Measurements from ENCODE around the gene MARCHF10. TPM values are rescaled to one million over a fixed set of nuclear protein-coding genes. Genes with fewer than 3 reads are reported as not detected.
"Not testable (repeated sequence)": the region's sequence is repeated elsewhere in the genome, so short reads cannot be mapped to it uniquely, and the experiment has no call there.

Gene MARCHF10
- total RNA-seq, 4 donors from 2014 or later: under 0.01 to 0.41 (median 0.18) TPM; not detected in 1

DNA sequence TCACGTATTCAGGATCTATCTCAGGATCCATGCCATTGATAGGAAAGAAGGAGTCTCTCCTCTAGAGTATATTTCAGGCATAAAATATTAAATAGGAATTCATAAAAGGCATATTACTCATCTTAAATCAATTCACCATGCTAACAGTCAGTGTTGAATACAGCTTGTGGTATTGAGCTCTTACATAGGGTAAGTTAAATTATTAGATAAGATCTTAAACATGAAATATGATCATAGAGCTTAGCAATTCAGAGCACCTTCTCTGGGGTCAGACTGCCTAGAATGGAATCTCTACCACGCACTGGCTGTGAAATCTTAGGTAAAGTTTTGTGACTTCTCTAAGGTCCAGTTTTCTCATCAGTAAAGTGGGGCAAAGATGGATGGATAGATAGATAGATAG is 20.7 kb downstream of the MARCHF10 start:
- TF ChIP-seq POLR2A (IDR thresholded peaks at IDR 0.05) (no peak), CTCF (IDR thresholded peaks at IDR 0.05) (no peak)
- intact Hi-C loops (cut with DNase I; ENCODE audit: low total_unique reads): no loop called here
- no peaks in the 10 kb centered on the region for H3K4me1 ChIP-seq
- no peaks in the 10 kb centered on the region for H3K36me3 ChIP-seq
- no peak for DNase-seq
- no peaks in the 10 kb centered on the region for H3K27me3 ChIP-seq
- H3K27ac ChIP-seq: no peak overlapping the region
- H3K4me3 ChIP-seq: no peak overlapping the region
- H3K9me3 ChIP-seq: no peaks in the 10 kb centered on the region

DNA sequence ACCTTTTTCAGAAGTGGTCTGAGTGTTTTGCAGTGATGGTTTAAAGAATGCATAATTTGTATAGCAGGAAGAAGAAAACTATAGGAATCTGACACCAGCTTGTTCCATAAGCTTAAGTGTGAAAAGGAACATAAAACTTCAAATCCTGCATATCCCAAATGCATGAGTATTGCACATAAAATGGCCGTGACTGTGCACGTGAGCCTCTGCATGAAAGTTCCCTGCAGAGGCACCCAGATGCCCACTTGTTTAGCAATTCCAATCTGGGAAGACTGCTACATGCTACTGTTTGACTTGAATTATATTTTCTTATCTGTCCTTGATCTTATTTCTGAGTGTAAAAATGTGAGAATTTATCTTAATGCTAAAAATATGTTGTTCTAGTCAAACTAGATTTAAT is 21.5 kb downstream of the MARCHF10 start:
- H3K9me3 ChIP-seq: no peaks in the 10 kb centered on the region
- no peaks in the 10 kb centered on the region for H3K36me3 ChIP-seq
- H3K27ac ChIP-seq: no peak overlapping the region
- no peak for TF ChIP-seq CTCF (IDR thresholded peaks at IDR 0.05)
- no peak for TF ChIP-seq POLR2A (IDR thresholded peaks at IDR 0.05)
- no peaks in the 10 kb centered on the region for H3K4me1 ChIP-seq
- no peak overlapping the region for H3K4me3 ChIP-seq
- H3K27me3 ChIP-seq: no peaks in the 10 kb centered on the region
- intact Hi-C loops (cut with DNase I; ENCODE audit: low total_unique reads): no loop called here
- DNase-seq: no peak

DNA sequence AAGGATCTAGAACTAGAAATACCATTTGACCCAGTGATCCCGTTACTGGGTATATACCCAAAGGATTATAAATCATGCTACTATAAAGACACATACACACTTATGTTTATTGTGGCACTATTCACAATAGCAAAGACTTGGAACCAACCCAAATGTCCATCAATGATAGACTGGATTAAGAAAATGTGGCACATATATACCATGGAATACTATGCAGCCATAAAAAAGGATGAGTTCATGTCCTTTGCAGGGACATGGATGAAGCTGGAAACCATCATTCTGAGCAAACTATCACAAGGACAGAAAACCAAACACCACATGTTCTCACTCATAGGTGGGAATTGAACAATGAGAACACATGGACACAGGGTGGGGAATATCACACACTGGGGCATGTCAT is 22.1 kb downstream of the MARCHF10 start:
- intact Hi-C loops (cut with DNase I; ENCODE audit: low total_unique reads); H3K4me3 ChIP-seq; H3K4me1 ChIP-seq; H3K27me3 ChIP-seq; H3K27ac ChIP-seq; H3K9me3 ChIP-seq; H3K36me3 ChIP-seq; DNase-seq: not testable (repeated sequence)

DNA sequence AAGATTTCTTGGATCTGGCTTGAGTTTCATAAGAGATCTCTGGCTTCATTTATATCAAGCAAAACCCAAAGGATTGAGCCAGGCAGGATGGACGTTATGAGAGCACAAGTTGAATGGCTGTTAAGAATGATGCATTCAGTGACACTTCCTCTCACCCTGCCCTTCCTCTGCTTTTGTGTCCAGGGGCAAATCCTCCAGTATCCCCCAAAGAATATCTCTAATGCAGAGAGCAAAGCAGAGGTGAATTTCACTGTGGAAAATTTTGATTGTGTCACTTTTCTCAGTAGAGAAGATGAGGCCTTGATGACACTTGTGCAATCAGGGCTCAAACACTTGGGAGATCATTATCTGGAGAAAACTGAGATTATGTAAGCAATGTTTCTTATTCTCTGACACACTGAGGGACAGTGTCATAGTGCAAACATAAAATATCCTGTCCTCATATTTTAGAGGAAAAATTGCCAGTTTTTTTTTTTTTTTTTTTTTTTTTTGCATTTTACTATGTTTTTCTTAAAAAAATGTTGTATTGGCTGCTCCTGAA is 25.3 kb downstream of the MARCHF10 start:
- TF ChIP-seq POLR2A (IDR thresholded peaks at IDR 0.05) (no peak), CTCF (IDR thresholded peaks at IDR 0.05) (no peak)
- Histone ChIP-seq H3K36me3 (no peaks in the 10 kb centered on the region), H3K4me3 (no peak overlapping the region), H3K27ac (no peak overlapping the region), H3K4me1 (no peaks in the 10 kb centered on the region), H3K9me3 (no peaks in the 10 kb centered on the region), H3K27me3 (no peaks in the 10 kb centered on the region)
- DNase-seq: no peak
- intact Hi-C loops (cut with DNase I; ENCODE audit: low total_unique reads): no loop called here

GRCh38 chr17:62781831-62782251 is 26.3 kb downstream of the MARCHF10 start:
- intact Hi-C loops (cut with DNase I; ENCODE audit: low total_unique reads): no loop called here
- H3K27ac ChIP-seq: no peak overlapping the region
- TF ChIP-seq POLR2A (IDR thresholded peaks at IDR 0.05) (no peak), CTCF (IDR thresholded peaks at IDR 0.05) (no peak)
- no peaks in the 10 kb centered on the region for H3K9me3 ChIP-seq
- H3K36me3 ChIP-seq: no peaks in the 10 kb centered on the region
- H3K4me3 ChIP-seq: no peak overlapping the region
- no peaks in the 10 kb centered on the region for H3K4me1 ChIP-seq
- H3K27me3 ChIP-seq: no peaks in the 10 kb centered on the region
- no peak for DNase-seq

GRCh38 chr17:62781356-62781755 is 26.8 kb downstream of the MARCHF10 start:
- Histone ChIP-seq H3K4me3 (no peak overlapping the region), H3K27ac (peak overlapping the region; percentile 34 to 62), H3K27me3 (no peaks in the 10 kb centered on the region), H3K9me3 (no peaks in the 10 kb centered on the region), H3K4me1 (no peaks in the 10 kb centered on the region), H3K36me3 (no peaks in the 10 kb centered on the region)
- no peak for DNase-seq
- no peak for TF ChIP-seq POLR2A (IDR thresholded peaks at IDR 0.05)
- intact Hi-C loops (cut with DNase I; ENCODE audit: low total_unique reads): no loop called here
